T-cell (primary cell): Measurements from ENCODE around the gene KCNH2. TPM values are rescaled to one million over a fixed set of nuclear protein-coding genes. Genes with fewer than 3 reads are reported as not detected.
A peak's percentile ranks its signal among the peaks of the same experiment; 100 is the strongest.

Source experiments
- ATAC-seq, 4 experiments: fragments of 200-7000 bp in 3 of 4; fragments of 150-1000 bp in 1 of 4; cut with Tn5 transposase; replicated peaks in 1 of 4; 1 replicate in 3 of 4; 2 replicates in 1 of 4; pipeline ENCODE4 v1.10.0; 2021; ENCODE audit warnings: moderate library complexity in 3 of 4, mild to moderate bottlenecking in 2 of 4, moderate number of reproducible peaks in 1 of 4
- CTCF ChIA-PET, 2 donors: fragments of 300-600 bp; sonication (Branson Sonifier 250); formaldehyde crosslinking; loops; one replicate each; lab custom pipeline; 2022; ENCODE audit warnings: antibody characterized with exemption in 2 of 2; lab: Charles Lee
- POLR2A ChIA-PET, 2 donors: fragments of 300-600 bp; sonication (Branson Sonifier 250); formaldehyde crosslinking; loops; one replicate each; lab custom pipeline; 2022; ENCODE audit warnings: antibody characterized with exemption in 2 of 2; lab: Charles Lee
- DNase-seq, 35 experiments: peaks; one replicate each; pipeline versions ENCODE4 v3.0.0 to v3.0.0-alpha.2; 2013 to 2023
- H3K27ac ChIP-seq: one replicate; pipeline ENCODE4 v1.5.1; 2013; ENCODE audit warnings: low read length
- H3K27me3 ChIP-seq, 2 experiments: replicated peaks in 1 of 2; 1 replicate in 1 of 2; 2 replicates in 1 of 2; pipeline versions ENCODE4 v1.6.1 to v1.7.0; 2013; ENCODE audit warnings: low read length in 1 of 2, mixed read lengths in 1 of 2; ENCODE audit not compliant: control insufficient read depth in 2 of 2, insufficient read depth in 2 of 2; ENCODE audit errors: extremely low read depth in 1 of 2
- H3K36me3 ChIP-seq, 2 donors: 1 replicate in 1 of 2; 2 replicates in 1 of 2; pipeline versions ENCODE4 v1.6.1 to v1.7.0; 2013; ENCODE audit warnings: low read length in 1 of 2; ENCODE audit not compliant: control insufficient read depth in 2 of 2, insufficient read depth in 1 of 2; ENCODE audit errors: extremely low read depth in 1 of 2
- H3K4me1 ChIP-seq, 2 experiments: 1 replicate in 1 of 2; 2 replicates in 1 of 2; pipeline versions ENCODE4 v1.6.1 to v1.7.0; 2013; ENCODE audit warnings: low read length in 2 of 2, mixed read lengths in 1 of 2; ENCODE audit not compliant: insufficient read depth in 2 of 2, control insufficient read depth in 1 of 2; ENCODE audit errors: extremely low read depth in 1 of 2
- H3K4me3 ChIP-seq, 2 donors: 1 replicate in 1 of 2; 2 replicates in 1 of 2; pipeline versions ENCODE4 v1.5.1 to v1.7.0; 2013; ENCODE audit warnings: mild to moderate bottlenecking in 2 of 2, low read length in 1 of 2, moderate library complexity in 1 of 2; ENCODE audit not compliant: control insufficient read depth in 1 of 2; ENCODE audit errors: extremely low read depth in 1 of 2
- H3K9me3 ChIP-seq: 2 replicates; pipeline ENCODE4 v1.7.0; 2013
- H3K27ac Mint-ChIP-seq, 2 donors: one replicate each; pipeline ENCODE4 v1.8.0; 2020 to 2021; ENCODE audit warnings: mild to moderate bottlenecking in 2 of 2, mixed read lengths in 2 of 2
- H3K27me3 Mint-ChIP-seq, 2 donors: one replicate each; pipeline ENCODE4 v1.8.0; 2021 to 2022; ENCODE audit warnings: mixed read lengths in 2 of 2
- H3K36me3 Mint-ChIP-seq: one replicate; pipeline ENCODE4 v1.8.0; 2021; ENCODE audit warnings: mixed read lengths
- H3K4me1 Mint-ChIP-seq, 3 donors: one replicate each; pipeline ENCODE4 v1.8.0; 2020 to 2022; ENCODE audit warnings: mixed read lengths in 3 of 3, mild to moderate bottlenecking in 1 of 3
- H3K4me3 Mint-ChIP-seq, 3 donors: one replicate each; pipeline ENCODE4 v1.8.0; 2020 to 2022; ENCODE audit warnings: mild to moderate bottlenecking in 3 of 3, mixed read lengths in 3 of 3, moderate library complexity in 3 of 3
- H3K9me3 Mint-ChIP-seq, 3 donors: one replicate each; pipeline ENCODE4 v1.8.0; 2020 to 2022; ENCODE audit warnings: mixed read lengths in 3 of 3
- WGBS: methylation state at CpG from one replicate; pipeline ENCODE4 v1.1.5; 2013; ENCODE audit warnings: missing lambda C conversion rate; ENCODE audit not compliant: insufficient coverage; 5-methylcytosine and 5-hydroxymethylcytosine counted together
- total RNA-seq, 35 experiments: library from RNA in 6 of 35; stranded (reverse) in 6 of 35; fragments of 120-200 nt in 1 of 35; gene quantifications; one replicate each; pipeline versions ENCODE4 v1.2.1 to v1.2.4 and lab custom pipeline; 2013 to 2026

Gene KCNH2
- total RNA-seq, 5 donors from 2014 or later (not counting 1 experiment from before 2014, with no cell fraction given), result 2.9 to 4.6 (median 3.0) TPM

DNA sequence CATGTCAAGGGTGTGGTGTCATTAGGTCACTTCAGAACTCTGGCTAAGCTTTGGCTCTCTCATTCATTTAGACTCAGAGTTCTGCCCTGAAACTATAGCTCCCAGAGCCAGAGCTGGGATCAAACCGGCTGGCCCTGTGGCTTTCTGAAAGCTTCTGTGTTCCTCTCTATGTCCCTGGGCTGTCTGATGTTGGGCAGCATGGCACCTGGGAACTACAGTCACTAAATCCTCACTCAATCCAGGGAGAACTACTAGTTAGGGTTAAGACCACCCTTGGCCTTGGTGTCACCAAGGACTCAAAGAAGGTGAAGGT is 32.9 kb upstream of the KCNH2 start:
- Mint-ChIP-seq H3K36me3 (peaks cover 10% of the 10 kb centered on the region), H3K4me3 (peak overlapping the region in 2 of 3 donors; percentile 51 to 76), H3K4me1 (peaks cover 75 to 88% (median 76%) of the 10 kb centered on the region in 3 donors), H3K27ac (peak overlapping the region; percentile 88), H3K27me3 (peaks cover 0 to 2% of the 10 kb centered on the region in 2 donors), H3K9me3 (no peaks in the 10 kb centered on the region)
- Histone ChIP-seq H3K9me3 (no peaks in the 10 kb centered on the region), H3K27ac (peak overlapping the region; percentile 85), H3K36me3 (no peaks in the 10 kb centered on the region), H3K4me1 (peaks cover 51 to 95% of the 10 kb centered on the region in 2 experiments), H3K4me3 (no peak overlapping the region), H3K27me3 (peaks cover 0 to 7% of the 10 kb centered on the region in 2 experiments)
- ChIA-PET CTCF (interaction anchor here (0.5 to 1.7 kb wide), 6 partner anchors 8 to 1164 kb away, joined by 3 to 6 read pairs (median 4); partner anchors contain the start of gene ABCB8 (in 1 of the 2)), POLR2A (interaction anchor here in 1 of 2 donors (1.8 kb wide), 1 partner anchor 17 kb away, joined by 4 read pairs; the partner anchor contains the start of gene ABCB8)
- ATAC-seq (no peak), DNase-seq (peak in 1 of 35 experiments; percentile 37)
- 43% methylated on average over 1 of the region's 1 CpG for WGBS

DNA sequence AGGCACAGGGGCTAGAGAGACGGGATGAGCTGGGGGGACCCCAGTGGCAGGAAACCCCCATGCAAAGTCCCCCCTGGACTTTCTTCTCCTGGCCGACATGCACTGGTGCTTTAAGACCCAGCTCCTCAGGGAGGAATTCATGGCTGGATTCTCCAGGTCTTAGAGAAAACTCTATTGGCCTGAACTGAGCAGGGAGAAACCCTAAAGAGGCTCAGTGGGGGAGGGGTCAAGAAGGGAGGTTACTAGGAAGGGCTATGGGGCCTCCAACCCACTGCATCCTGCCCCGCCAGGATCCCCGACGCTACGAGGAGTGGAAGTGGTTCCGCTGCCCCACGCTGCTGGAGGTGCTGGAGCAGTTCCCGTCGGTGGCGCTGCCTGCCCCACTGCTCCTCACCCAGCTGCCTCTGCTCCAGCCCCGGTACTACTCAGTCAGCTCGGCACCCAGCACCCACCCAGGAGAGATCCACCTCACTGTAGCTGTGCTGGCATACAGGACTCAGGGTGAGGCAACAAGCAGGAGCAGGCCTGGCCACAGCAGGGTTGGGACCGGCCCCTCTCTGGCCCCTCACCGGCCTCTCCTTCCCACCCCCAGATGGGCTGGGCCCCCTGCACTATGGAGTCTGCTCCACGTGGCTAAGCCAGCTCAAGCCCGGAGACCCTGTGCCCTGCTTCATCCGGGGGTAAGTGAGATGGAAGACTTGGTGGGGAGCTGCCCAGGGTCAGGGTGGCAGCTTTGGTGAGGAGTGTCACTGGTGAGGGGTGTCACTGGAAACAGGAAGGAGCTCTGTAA is 32.4 kb upstream of the KCNH2 start:
- Mint-ChIP-seq H3K4me1 (peaks cover 71 to 87% (median 71%) of the 10 kb centered on the region in 3 donors), H3K27me3 (peaks cover 0 to 2% of the 10 kb centered on the region in 2 donors), H3K4me3 (peak overlapping the region; percentile 13 to 76 (median 51)), H3K27ac (peak overlapping the region; percentile 88), H3K9me3 (no peaks in the 10 kb centered on the region), H3K36me3 (peaks cover 9% of the 10 kb centered on the region)
- Histone ChIP-seq H3K4me3 (peak overlapping the region in 1 of 2 donors; percentile 29), H3K27ac (peak overlapping the region; percentile 85), H3K4me1 (peaks cover 48 to 90% of the 10 kb centered on the region in 2 experiments), H3K9me3 (no peaks in the 10 kb centered on the region), H3K36me3 (no peaks in the 10 kb centered on the region), H3K27me3 (peaks cover 0 to 3% of the 10 kb centered on the region in 2 experiments)
- CTCF ChIA-PET, result interaction anchor here (0.5 to 1.7 kb wide), 7 partner anchors 9 to 1164 kb away, joined by 3 to 6 read pairs (median 3); partner anchors contain the start of gene ABCB8 (in 1 of the 2)
- DNase-seq (peak in 17 of 35 experiments; percentile 23 to 59 (median 40)), ATAC-seq (peak; percentile 7 to 14 (median 10))
- 22% methylated on average over 13 of the region's 18 CpGs for whole genome bisulfite sequencing
- POLR2A ChIA-PET, result interaction anchor here in 1 of 2 donors (1.8 kb wide), 1 partner anchor 18 kb away, joined by 4 read pairs; the partner anchor contains the start of gene ABCB8

DNA sequence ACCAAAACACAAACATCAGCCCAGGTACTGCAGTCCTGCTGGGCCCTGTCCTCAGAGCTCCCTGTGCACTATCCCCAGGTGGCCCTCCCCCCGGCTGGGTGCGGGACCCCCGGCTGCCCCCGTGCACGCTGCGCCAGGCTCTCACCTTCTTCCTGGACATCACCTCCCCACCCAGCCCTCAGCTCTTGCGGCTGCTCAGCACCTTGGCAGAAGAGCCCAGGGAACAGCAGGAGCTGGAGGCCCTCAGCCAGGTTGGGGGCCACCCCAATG is 31.9 kb upstream of the KCNH2 start:
- Mint-ChIP-seq H3K9me3 (no peaks in the 10 kb centered on the region), H3K27me3 (peaks cover 0 to 2% of the 10 kb centered on the region in 2 donors), H3K4me1 (peaks cover 66 to 86% (median 66%) of the 10 kb centered on the region in 3 donors), H3K36me3 (peaks cover 5% of the 10 kb centered on the region), H3K27ac (peak overlapping the region; percentile 88), H3K4me3 (peak overlapping the region in 1 of 3 donors; percentile 76)
- CTCF ChIA-PET, result interaction anchor here (0.5 to 2.0 kb wide), 6 partner anchors 9 to 234 kb away, joined by 3 to 7 read pairs (median 5); no protein-coding TSS in a partner anchor
- ATAC-seq (no peak), DNase-seq (no peak)
- Histone ChIP-seq H3K4me3 (peak overlapping the region in 1 of 2 donors; percentile 29), H3K36me3 (no peaks in the 10 kb centered on the region), H3K27me3 (peaks cover 0 to 3% of the 10 kb centered on the region in 2 experiments), H3K4me1 (peaks cover 44 to 84% of the 10 kb centered on the region in 2 experiments), H3K9me3 (no peaks in the 10 kb centered on the region), H3K27ac (peak overlapping the region; percentile 85)
- WGBS, result 100% methylated on average over 1 of the region's 7 CpGs
- POLR2A ChIA-PET, result interaction anchor here (0.6 to 1.8 kb wide), 2 partner anchors 18 to 20 kb away, joined by 3 to 4 read pairs; partner anchors contain the start of gene ABCB8 (in 1 of the 2)

DNA sequence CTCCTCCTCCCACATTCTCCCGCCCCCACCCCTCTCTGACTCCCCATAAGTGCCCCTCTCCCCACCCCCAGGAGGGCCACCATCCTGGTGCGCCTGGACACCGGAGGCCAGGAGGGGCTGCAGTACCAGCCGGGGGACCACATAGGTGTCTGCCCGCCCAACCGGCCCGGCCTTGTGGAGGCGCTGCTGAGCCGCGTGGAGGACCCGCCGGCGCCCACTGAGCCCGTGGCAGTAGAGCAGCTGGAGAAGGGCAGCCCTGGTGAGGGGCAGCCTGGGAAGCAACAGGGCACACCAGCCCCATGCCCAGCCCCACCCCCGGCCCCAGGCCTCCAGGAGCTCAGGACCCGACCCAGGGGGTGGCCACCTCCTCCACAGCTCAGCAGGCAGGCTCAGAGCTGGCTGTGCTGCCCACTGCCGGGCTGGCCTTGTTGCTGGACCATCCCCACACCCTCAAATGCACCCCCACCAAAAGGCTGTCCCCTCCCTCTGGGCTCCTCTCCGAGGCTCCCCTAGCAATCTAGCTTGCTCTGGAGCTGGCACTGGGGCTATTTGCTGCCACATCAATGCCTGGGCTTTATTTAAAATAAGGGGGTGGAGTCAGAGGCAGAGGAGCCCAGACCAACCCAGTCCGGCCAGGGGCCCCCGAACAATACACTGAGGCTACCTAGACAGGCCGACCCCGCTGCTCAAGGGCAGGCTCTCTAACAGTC is 31.4 kb upstream of the KCNH2 start:
- no peaks in the 10 kb centered on the region for H3K36me3 ChIP-seq
- H3K4me1 Mint-ChIP-seq, result peaks cover 61 to 81% (median 61%) of the 10 kb centered on the region in 3 donors
- H3K27me3 ChIP-seq, result peaks cover 0 to 3% of the 10 kb centered on the region in 2 experiments
- H3K27ac Mint-ChIP-seq, result peak overlapping the region; percentile 58 to 88
- ChIA-PET POLR2A (interaction anchor here in 1 of 2 donors (0.6 kb wide), 1 partner anchor 20 kb away, joined by 3 read pairs; no protein-coding TSS in a partner anchor), CTCF (interaction anchor here (0.5 to 2.0 kb wide), 7 partner anchors 9 to 235 kb away, joined by 3 to 9 read pairs (median 6); no protein-coding TSS in a partner anchor)
- peaks cover 0 to 2% of the 10 kb centered on the region in 2 donors for H3K27me3 Mint-ChIP-seq
- H3K4me1 ChIP-seq, result peaks cover 41 to 79% of the 10 kb centered on the region in 2 experiments
- H3K9me3 ChIP-seq, result no peaks in the 10 kb centered on the region
- H3K27ac ChIP-seq, result peak overlapping the region; percentile 85
- peaks cover 5% of the 10 kb centered on the region for H3K36me3 Mint-ChIP-seq
- DNase-seq (no peak), ATAC-seq (no peak)
- H3K4me3 Mint-ChIP-seq, result peak overlapping the region in 1 of 3 donors; percentile 76
- 87% methylated on average over 19 of the region's 22 CpGs for WGBS
- H3K4me3 ChIP-seq, result no peak overlapping the region
- H3K9me3 Mint-ChIP-seq, result no peaks in the 10 kb centered on the region

DNA sequence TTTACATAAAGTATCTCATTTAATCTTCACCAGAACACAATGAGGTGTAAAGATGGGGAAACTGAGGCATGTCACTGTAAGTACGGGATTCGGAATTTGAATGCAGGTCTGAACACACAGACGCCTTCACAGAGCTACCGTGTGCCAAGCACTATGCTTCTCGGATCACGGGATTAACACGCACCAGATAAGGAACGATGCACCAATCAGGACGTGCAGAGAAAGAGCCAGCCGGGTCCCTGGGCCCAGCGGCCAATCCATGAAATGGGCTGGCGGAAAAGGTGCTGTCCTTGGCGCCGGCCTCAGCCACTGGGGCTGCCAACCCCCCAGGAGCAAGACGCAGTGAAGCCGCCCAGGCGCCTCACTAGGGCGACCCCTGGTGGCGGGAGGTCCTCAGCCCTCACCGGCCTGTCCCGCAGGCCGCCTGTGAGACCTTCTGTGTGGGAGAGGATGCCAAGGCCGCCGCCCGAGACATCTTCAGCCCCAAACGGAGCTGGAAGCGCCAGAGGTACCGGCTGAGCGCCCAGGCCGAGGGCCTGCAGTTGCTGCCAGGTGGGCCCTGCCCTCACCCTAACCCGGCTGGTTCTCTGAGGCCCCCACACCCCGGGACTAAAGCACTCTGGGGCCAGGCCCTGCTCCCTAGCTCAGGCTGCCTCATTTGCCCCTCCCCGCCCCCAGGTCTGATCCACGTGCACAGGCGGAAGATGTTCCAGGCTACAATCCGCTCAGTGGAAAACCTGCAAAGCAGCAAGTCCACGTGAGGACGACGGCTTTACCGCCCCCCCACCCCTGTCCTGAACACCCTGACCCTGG is 30.6 kb upstream of the KCNH2 start:
- peak; percentile 36 to 85 (median 63) for DNase-seq
- Mint-ChIP-seq H3K9me3 (no peaks in the 10 kb centered on the region), H3K27ac (peak overlapping the region; percentile 86 to 92), H3K27me3 (peaks cover 0 to 2% of the 10 kb centered on the region in 2 donors), H3K4me3 (peak overlapping the region; percentile 76 to 82 (median 77)), H3K36me3 (peaks cover 5% of the 10 kb centered on the region), H3K4me1 (peaks cover 54 to 73% (median 54%) of the 10 kb centered on the region in 3 donors)
- WGBS, result 63% methylated on average over 38 of the region's 40 CpGs
- Histone ChIP-seq H3K27me3 (peaks cover 0 to 3% of the 10 kb centered on the region in 2 experiments), H3K9me3 (no peaks in the 10 kb centered on the region), H3K36me3 (no peaks in the 10 kb centered on the region), H3K4me3 (peak overlapping the region; percentile 48 to 55), H3K4me1 (peaks cover 39 to 72% of the 10 kb centered on the region in 2 experiments), H3K27ac (peak overlapping the region; percentile 78)
- ChIA-PET CTCF (interaction anchor here (0.6 to 2.0 kb wide), 10 partner anchors 10 to 590 kb away, joined by 3 to 9 read pairs (median 3); no protein-coding TSS in a partner anchor), POLR2A (interaction anchor here in 1 of 2 donors (0.6 kb wide), 1 partner anchor 10 kb away, joined by 3 read pairs; no protein-coding TSS in a partner anchor)
- ATAC-seq, result peak; percentile 38 to 59 (median 54)
